ACC112 (cell line): ENCODE data around the gene KLF11.
"Not testable (repeated sequence)": the region's sequence is repeated elsewhere in the genome, so short reads cannot be mapped to it uniquely, and the experiment has no call there.

ENCODE experiments used
- H2AFZ ChIP-seq: fragments of 200-600 bp; sonication (generic); one replicate; pipeline ENCODE4 v1.6.0; 2017; ENCODE audit warnings: antibody characterized with exemption, low read length; ENCODE audit not compliant: unreplicated experiment
- H3K27ac ChIP-seq: fragments of 200-600 bp; sonication (generic); 2 replicates; pipeline ENCODE4 v1.5.1; 2014; ENCODE audit warnings: low read depth, mild to moderate bottlenecking, antibody characterized with exemption, low read length, moderate library complexity
- H3K27me3 ChIP-seq: fragments of 200-600 bp; sonication (generic); 2 replicates; pipeline ENCODE4 v1.6.1; 2014; ENCODE audit warnings: mild to moderate bottlenecking, antibody characterized with exemption, low read length, moderate library complexity, mixed read lengths; ENCODE audit not compliant: insufficient read depth
- H3K36me3 ChIP-seq: fragments of 200-600 bp; sonication (generic); 2 replicates; pipeline ENCODE4 v1.6.1; 2016; ENCODE audit warnings: mild to moderate bottlenecking, antibody characterized with exemption, low read length, moderate library complexity, mixed read lengths; ENCODE audit not compliant: insufficient read depth
- H3K4me1 ChIP-seq: fragments of 200-600 bp; sonication (generic); one replicate; pipeline ENCODE4 v1.6.1; 2016; ENCODE audit warnings: low read length, mixed read lengths; ENCODE audit not compliant: insufficient read depth, unreplicated experiment, control insufficient read depth
- H3K4me3 ChIP-seq: fragments of 200-600 bp; sonication (generic); 2 replicates; pipeline ENCODE4 v1.5.1; 2014; ENCODE audit warnings: mild to moderate bottlenecking, low read depth, low read length
- H3K79me2 ChIP-seq: fragments of 200-600 bp; sonication (generic); one replicate; pipeline ENCODE4 v1.6.0; 2016; ENCODE audit warnings: low read length; ENCODE audit not compliant: control insufficient read depth, unreplicated experiment, insufficient read depth

KLF11 gene

GRCh38 chr2:10028407-10028987 lies 14.9 kb upstream of the KLF11 start:
- no peaks in the 10 kb centered on the region for H3K79me2 ChIP-seq
- H2AFZ ChIP-seq, result no peak overlapping the region
- H3K27ac ChIP-seq, result no peak overlapping the region
- H3K4me3 ChIP-seq, result no peak overlapping the region
- no peaks in the 10 kb centered on the region for H3K36me3 ChIP-seq
- peaks cover 3% of the 10 kb centered on the region for H3K4me1 ChIP-seq
- no peaks in the 10 kb centered on the region for H3K27me3 ChIP-seq

- Histone ChIP-seq H3K27ac (no peak overlapping the region), H3K27me3 (no peaks in the 10 kb centered on the region), H3K4me3 (no peak overlapping the region), H3K4me1 (peaks cover 3% of the 10 kb centered on the region), H2AFZ (no peak overlapping the region), H3K79me2 (no peaks in the 10 kb centered on the region), H3K36me3 (no peaks in the 10 kb centered on the region)
Observed at GRCh38 chr2:10028988-10029874, 14.1 kb upstream of the KLF11 start.

DNA sequence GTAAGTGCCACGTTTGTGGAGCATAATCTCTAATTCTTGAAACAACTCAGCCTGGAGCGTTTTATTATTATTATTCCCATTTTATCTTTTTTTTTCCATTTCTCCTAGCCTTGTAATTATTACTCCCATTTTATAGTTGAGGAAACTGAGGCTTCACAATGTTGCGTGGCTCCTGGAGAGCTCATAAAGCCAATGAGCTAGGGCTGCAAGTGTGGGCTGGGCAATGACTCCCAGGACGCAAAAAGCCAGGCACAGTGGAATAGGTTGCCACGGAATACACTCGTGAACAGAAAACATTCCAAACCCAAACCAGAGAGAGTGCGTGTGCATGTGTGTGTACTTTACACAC lies 13.5 kb upstream of the KLF11 start:
- H2AFZ ChIP-seq, result no peak overlapping the region
- no peak overlapping the region for H3K4me3 ChIP-seq
- H3K27ac ChIP-seq, result no peak overlapping the region
- no peaks in the 10 kb centered on the region for H3K27me3 ChIP-seq
- H3K79me2 ChIP-seq, result no peaks in the 10 kb centered on the region
- H3K4me1 ChIP-seq, result peaks cover 3% of the 10 kb centered on the region
- no peaks in the 10 kb centered on the region for H3K36me3 ChIP-seq

DNA sequence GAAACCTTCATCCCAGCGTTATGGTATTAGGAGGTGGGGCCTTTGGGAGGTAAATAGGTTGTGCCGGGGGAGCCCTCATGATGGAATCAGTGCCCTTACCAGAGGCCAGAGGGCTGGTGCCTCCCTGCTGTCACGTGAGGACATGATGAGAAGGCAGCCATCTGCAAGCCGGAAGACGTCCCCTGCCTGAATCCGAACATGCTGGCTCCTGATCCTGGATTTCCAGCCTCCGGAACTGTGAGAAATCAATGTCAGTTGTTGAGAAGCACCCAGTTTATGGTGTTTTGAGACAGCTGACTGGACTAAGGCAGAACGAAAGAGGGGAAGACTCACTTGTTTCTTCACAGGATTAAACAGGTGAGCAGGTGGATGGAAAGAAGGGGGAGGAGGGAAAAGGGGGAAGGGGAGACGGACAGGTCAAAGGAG lies 13.0 kb upstream of the KLF11 start:
- H3K27me3 ChIP-seq, result no peaks in the 10 kb centered on the region
- H3K79me2 ChIP-seq, result no peaks in the 10 kb centered on the region
- H3K36me3 ChIP-seq, result no peaks in the 10 kb centered on the region
- peaks cover 3% of the 10 kb centered on the region for H3K4me1 ChIP-seq
- no peak overlapping the region for H2AFZ ChIP-seq
- no peak overlapping the region for H3K4me3 ChIP-seq
- H3K27ac ChIP-seq, result no peak overlapping the region

GRCh38 chr2:10030798-10031197 lies 12.6 kb upstream of the KLF11 start:
- not testable (repeated sequence) for H3K4me1 ChIP-seq, H3K79me2 ChIP-seq, H3K4me3 ChIP-seq, H2AFZ ChIP-seq, H3K36me3 ChIP-seq, H3K27ac ChIP-seq, H3K27me3 ChIP-seq

GRCh38 chr2:10031886-10032745 lies 11.2 kb upstream of the KLF11 start:
- Histone ChIP-seq H3K4me3 (no peak overlapping the region), H3K79me2 (no peaks in the 10 kb centered on the region), H2AFZ (no peak overlapping the region), H3K36me3 (no peaks in the 10 kb centered on the region), H3K27ac (no peak overlapping the region), H3K27me3 (no peaks in the 10 kb centered on the region), H3K4me1 (peaks cover 17% of the 10 kb centered on the region)

GRCh38 chr2:10032746-10033105 lies 10.6 kb upstream of the KLF11 start:
- Histone ChIP-seq H3K4me1 (peaks cover 23% of the 10 kb centered on the region), H3K79me2 (no peaks in the 10 kb centered on the region), H3K36me3 (no peaks in the 10 kb centered on the region), H3K27me3 (no peaks in the 10 kb centered on the region), H2AFZ (no peak overlapping the region), H3K4me3 (no peak overlapping the region), H3K27ac (no peak overlapping the region)

- Histone ChIP-seq H3K36me3 (no peaks in the 10 kb centered on the region), H2AFZ (no peak overlapping the region), H3K4me1 (peaks cover 29% of the 10 kb centered on the region), H3K27me3 (no peaks in the 10 kb centered on the region), H3K4me3 (no peak overlapping the region), H3K27ac (no peak overlapping the region), H3K79me2 (no peaks in the 10 kb centered on the region)
Observed at GRCh38 chr2:10033251-10034006, 9.9 kb upstream of the KLF11 start.

GRCh38 chr2:10034333-10035052 lies 8.9 kb upstream of the KLF11 start:
- Histone ChIP-seq H3K4me1 (peaks cover 28% of the 10 kb centered on the region), H3K36me3 (no peaks in the 10 kb centered on the region), H3K27me3 (no peaks in the 10 kb centered on the region), H2AFZ (no peak overlapping the region), H3K79me2 (no peaks in the 10 kb centered on the region), H3K27ac (no peak overlapping the region), H3K4me3 (no peak overlapping the region)

GRCh38 chr2:10035053-10035422 lies 8.3 kb upstream of the KLF11 start:
- Histone ChIP-seq H3K27me3 (no peaks in the 10 kb centered on the region), H3K4me3 (no peak overlapping the region), H2AFZ (no peak overlapping the region), H3K79me2 (no peaks in the 10 kb centered on the region), H3K4me1 (peaks cover 28% of the 10 kb centered on the region), H3K27ac (no peak overlapping the region), H3K36me3 (no peaks in the 10 kb centered on the region)
